ENCODE results near the gene FBXO41. TPM values are rescaled to one million over a fixed set of nuclear protein-coding genes. Genes with fewer than 3 reads are reported as not detected.
A peak's percentile ranks its signal among the peaks of the same experiment; 100 is the strongest.

Gene FBXO41
- total RNA-seq, 1 experiment from 2014 or later, result 6.5 TPM

DNA sequence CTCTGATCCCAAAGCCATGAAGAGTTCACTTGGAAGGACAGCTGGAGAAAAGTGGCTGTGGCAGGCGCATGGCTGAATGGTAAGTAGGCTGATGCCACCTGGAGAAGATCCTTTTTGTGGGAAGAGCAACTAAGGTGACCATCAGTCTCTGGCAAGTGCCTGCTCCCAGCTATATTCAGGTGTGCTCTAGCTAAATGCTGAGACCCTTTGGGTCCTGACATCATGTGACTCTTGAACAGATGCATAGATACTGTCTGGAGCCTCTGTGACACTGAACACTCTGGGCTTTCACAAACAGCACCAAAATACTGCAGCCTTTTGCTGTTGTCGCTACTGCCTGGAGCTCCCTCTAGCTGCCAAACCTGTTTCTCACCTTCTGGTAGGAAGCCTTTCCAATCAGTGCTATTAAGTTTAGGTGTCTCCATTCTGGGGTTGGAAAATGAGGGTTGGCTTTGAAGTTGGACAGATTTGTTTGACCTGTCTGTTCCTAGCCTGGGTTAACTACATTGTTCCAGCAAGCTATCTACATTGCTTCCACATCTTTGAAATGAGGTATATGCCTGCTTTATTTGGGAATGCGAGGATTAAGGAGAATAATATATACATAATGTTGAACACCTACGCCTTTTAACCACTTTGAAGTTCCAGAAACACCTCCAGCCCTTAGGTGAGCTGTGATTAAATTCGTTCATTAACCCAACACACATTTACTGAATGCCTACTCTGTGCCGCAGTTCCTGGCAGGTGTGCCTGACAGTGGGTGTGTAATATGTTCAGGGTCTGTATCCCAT lies 6.0 kb upstream of the FBXO41 start:
- DNase-seq (ENCODE audit: low read depth, low spot score) (peak; percentile 60), ATAC-seq (peak; percentile 50; the same call in 1 of the 2 replicates)
- no peak overlapping the region for H3K27ac ChIP-seq (ENCODE audit: low read length)
- H3K36me3 ChIP-seq (ENCODE audit: control insufficient read depth, insufficient read depth, low read length), result no peaks in the 10 kb centered on the region
- in situ Hi-C loops (cut with HindIII; ENCODE audit: low pct_unique_long_range_greater_than_20kb, low sequenced_read_pairs) (loop anchor here (10.0 kb wide), 1 partner anchor 55 kb away; the partner anchor contains the start of genes CCT7 and PRADC1), intact Hi-C loops (cut with micrococcal nuclease; ENCODE audit: unreplicated experiment) (no loop called here)
- peaks cover 29% of the 10 kb centered on the region for H3K27me3 ChIP-seq (ENCODE audit: control insufficient read depth, insufficient read depth, low read length)
- no TSS peak for BruUV-seq (replicated peaks)
- TF ChIP-seq, protein P1, sequence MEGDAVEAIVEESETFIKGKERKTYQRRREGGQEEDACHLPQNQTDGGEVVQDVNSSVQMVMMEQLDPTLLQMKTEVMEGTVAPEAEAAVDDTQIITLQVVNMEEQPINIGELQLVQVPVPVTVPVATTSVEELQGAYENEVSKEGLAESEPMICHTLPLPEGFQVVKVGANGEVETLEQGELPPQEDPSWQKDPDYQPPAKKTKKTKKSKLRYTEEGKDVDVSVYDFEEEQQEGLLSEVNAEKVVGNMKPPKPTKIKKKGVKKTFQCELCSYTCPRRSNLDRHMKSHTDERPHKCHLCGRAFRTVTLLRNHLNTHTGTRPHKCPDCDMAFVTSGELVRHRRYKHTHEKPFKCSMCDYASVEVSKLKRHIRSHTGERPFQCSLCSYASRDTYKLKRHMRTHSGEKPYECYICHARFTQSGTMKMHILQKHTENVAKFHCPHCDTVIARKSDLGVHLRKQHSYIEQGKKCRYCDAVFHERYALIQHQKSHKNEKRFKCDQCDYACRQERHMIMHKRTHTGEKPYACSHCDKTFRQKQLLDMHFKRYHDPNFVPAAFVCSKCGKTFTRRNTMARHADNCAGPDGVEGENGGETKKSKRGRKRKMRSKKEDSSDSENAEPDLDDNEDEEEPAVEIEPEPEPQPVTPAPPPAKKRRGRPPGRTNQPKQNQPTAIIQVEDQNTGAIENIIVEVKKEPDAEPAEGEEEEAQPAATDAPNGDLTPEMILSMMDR (IDR thresholded peaks at IDR 0.05), result peak; percentile 92
- no peak for TF ChIP-seq POLR2AphosphoS5 (IDR thresholded peaks at IDR 0.05; ENCODE audit: low read depth, low read length)
- TF ChIP-seq, protein P2, sequence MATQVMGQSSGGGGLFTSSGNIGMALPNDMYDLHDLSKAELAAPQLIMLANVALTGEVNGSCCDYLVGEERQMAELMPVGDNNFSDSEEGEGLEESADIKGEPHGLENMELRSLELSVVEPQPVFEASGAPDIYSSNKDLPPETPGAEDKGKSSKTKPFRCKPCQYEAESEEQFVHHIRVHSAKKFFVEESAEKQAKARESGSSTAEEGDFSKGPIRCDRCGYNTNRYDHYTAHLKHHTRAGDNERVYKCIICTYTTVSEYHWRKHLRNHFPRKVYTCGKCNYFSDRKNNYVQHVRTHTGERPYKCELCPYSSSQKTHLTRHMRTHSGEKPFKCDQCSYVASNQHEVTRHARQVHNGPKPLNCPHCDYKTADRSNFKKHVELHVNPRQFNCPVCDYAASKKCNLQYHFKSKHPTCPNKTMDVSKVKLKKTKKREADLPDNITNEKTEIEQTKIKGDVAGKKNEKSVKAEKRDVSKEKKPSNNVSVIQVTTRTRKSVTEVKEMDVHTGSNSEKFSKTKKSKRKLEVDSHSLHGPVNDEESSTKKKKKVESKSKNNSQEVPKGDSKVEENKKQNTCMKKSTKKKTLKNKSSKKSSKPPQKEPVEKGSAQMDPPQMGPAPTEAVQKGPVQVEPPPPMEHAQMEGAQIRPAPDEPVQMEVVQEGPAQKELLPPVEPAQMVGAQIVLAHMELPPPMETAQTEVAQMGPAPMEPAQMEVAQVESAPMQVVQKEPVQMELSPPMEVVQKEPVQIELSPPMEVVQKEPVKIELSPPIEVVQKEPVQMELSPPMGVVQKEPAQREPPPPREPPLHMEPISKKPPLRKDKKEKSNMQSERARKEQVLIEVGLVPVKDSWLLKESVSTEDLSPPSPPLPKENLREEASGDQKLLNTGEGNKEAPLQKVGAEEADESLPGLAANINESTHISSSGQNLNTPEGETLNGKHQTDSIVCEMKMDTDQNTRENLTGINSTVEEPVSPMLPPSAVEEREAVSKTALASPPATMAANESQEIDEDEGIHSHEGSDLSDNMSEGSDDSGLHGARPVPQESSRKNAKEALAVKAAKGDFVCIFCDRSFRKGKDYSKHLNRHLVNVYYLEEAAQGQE (IDR thresholded peaks at IDR 0.05; ENCODE audit: insufficient read depth in 1 of 2, low read depth in 2 of 2, low read length in 1 of 2), result peak in 1 of 2 experiments; percentile 69; a peak in 1 of 4 replicates
- no peaks in the 10 kb centered on the region for H3K9me3 ChIP-seq (ENCODE audit: control insufficient read depth, insufficient read depth, low read depth, low read length)
- no peaks in the 10 kb centered on the region for H3K4me1 ChIP-seq (ENCODE audit: control insufficient read depth, insufficient read depth, low read length)
- ChIA-PET CTCF (interaction anchor here (0.6 to 0.8 kb wide), 2 partner anchors 12 to 13 kb away, joined by 3 read pairs; no protein-coding TSS in a partner anchor), POLR2A (no interaction called here)
- H3K4me3 ChIP-seq (ENCODE audit: low read depth in 2 of 2, low read length in 2 of 2), result no peak overlapping the region

DNA sequence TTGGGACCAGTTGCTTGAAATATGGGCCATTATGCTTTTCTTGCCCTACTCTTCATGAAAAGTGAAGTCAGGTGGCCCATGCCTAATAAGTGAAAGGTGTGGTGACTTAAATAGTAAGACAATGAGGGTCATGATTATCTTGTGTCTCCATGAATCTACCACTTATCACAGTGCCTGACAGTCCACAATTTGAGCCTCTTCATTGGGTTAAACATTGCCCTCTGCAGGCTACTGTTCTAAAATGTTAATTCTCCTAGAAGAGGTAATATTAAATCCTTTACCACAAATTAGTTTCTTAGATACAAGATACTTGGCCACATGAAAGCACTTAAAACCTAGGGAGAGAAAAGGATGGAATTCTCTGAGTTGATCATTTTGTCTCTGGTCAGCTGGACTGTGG lies 5.0 kb upstream of the FBXO41 start:
- ATAC-seq (no peak), DNase-seq (ENCODE audit: low read depth, low spot score) (no peak)
- no peaks in the 10 kb centered on the region for H3K9me3 ChIP-seq (ENCODE audit: control insufficient read depth, insufficient read depth, low read depth, low read length)
- CTCF ChIA-PET, result interaction anchor here (0.6 kb wide), 2 partner anchors 57 to 76 kb away, joined by 3 to 4 read pairs; no protein-coding TSS in a partner anchor
- peaks cover 20% of the 10 kb centered on the region for H3K27me3 ChIP-seq (ENCODE audit: control insufficient read depth, insufficient read depth, low read length)
- 0 out of 2 replicates have a peak, but pooled peaks cover 5% of the 10 kb centered on the region for H3K4me1 ChIP-seq (ENCODE audit: control insufficient read depth, insufficient read depth, low read length)
- no peak overlapping the region for H3K27ac ChIP-seq (ENCODE audit: low read length)
- in situ Hi-C loops (cut with HindIII; ENCODE audit: low pct_unique_long_range_greater_than_20kb, low sequenced_read_pairs), result no loop called here
- TF ChIP-seq, protein P1 (IDR thresholded peaks at IDR 0.05), result no peak
- TF ChIP-seq TCF7L2 (IDR thresholded peaks at IDR 0.05; ENCODE audit: low read depth, low read length) (no peak), SIN3A (IDR thresholded peaks at IDR 0.05; ENCODE audit: borderline replicate concordance, insufficient read depth, low read depth, low read length) (no peak), POLR2AphosphoS5 (IDR thresholded peaks at IDR 0.05; ENCODE audit: low read depth, low read length) (no peak)
- TF ChIP-seq, protein P2 (IDR thresholded peaks at IDR 0.05; ENCODE audit: insufficient read depth in 1 of 2, low read depth in 2 of 2, low read length in 1 of 2), result no peak
- no peaks in the 10 kb centered on the region for H3K36me3 ChIP-seq (ENCODE audit: control insufficient read depth, insufficient read depth, low read length)
- POLR2A ChIA-PET, result no interaction called here
- BruUV-seq (replicated peaks), result no TSS peak
- intact Hi-C loops (cut with micrococcal nuclease; ENCODE audit: unreplicated experiment), result no loop called here
- H3K4me3 ChIP-seq (ENCODE audit: low read depth in 2 of 2, low read length in 2 of 2), result no peak overlapping the region
